DOHH2 (cell line): ENCODE results near the gene B4GALT5.

Source experiments
- H3F3A ChIP-seq: fragments of 200-600 bp; sonication (generic), shearing (Covaris generic); 2 replicates; pipeline ENCODE4 v1.6.0; 2016; ENCODE audit warnings: antibody characterized with exemption, mild to moderate bottlenecking; ENCODE audit not compliant: control insufficient read depth, insufficient read depth
- H3K27ac ChIP-seq: fragments of 200-600 bp; sonication (generic); 2 replicates; pipeline ENCODE4 v1.5.1; 2014; ENCODE audit warnings: low read depth, mild to moderate bottlenecking, low read length, moderate library complexity
- H3K27me3 ChIP-seq: fragments of 200-600 bp; sonication (generic); 2 replicates; pipeline ENCODE4 v1.6.1; 2014; ENCODE audit warnings: mild to moderate bottlenecking, low read length, mixed read lengths; ENCODE audit not compliant: control insufficient read depth
- H3K36me3 ChIP-seq: fragments of 200-600 bp; sonication (generic); 2 replicates; pipeline ENCODE4 v1.6.1; 2014; ENCODE audit warnings: mild to moderate bottlenecking, low read length, moderate library complexity, mixed read lengths; ENCODE audit not compliant: control insufficient read depth
- H3K4me1 ChIP-seq: fragments of 200-600 bp; sonication (generic); 2 replicates; pipeline ENCODE4 v1.6.1; 2014; ENCODE audit warnings: mild to moderate bottlenecking, low read length, mixed read lengths; ENCODE audit not compliant: control insufficient read depth
- H3K4me2 ChIP-seq: fragments of 200-600 bp; sonication (generic); 2 replicates; pipeline ENCODE4 v1.6.0; 2014; ENCODE audit warnings: mild to moderate bottlenecking, low read length, moderate library complexity
- H3K4me3 ChIP-seq: fragments of 200-600 bp; sonication (generic); 2 replicates; pipeline ENCODE4 v1.5.1; 2014; ENCODE audit warnings: mild to moderate bottlenecking, low read length, mixed read lengths
- H3K79me2 ChIP-seq: fragments of 200-600 bp; sonication (generic); 2 replicates; pipeline ENCODE4 v1.6.1; 2014; ENCODE audit warnings: mild to moderate bottlenecking, low read length, mixed read lengths; ENCODE audit not compliant: control insufficient read depth
- H3K9me2 ChIP-seq: fragments of 200-600 bp; sonication (generic); replicated peaks from 2 replicates; pipeline ENCODE4 v1.6.1; 2014; ENCODE audit warnings: mild to moderate bottlenecking, low read length, mixed read lengths; ENCODE audit not compliant: control insufficient read depth
- H3K9me3 ChIP-seq: fragments of 200-600 bp; sonication (generic); 2 replicates; pipeline ENCODE4 v1.6.1; 2014; ENCODE audit warnings: antibody characterized with exemption, low read length, mixed read lengths; ENCODE audit not compliant: control insufficient read depth, insufficient read depth
- H4K20me1 ChIP-seq: fragments of 200-600 bp; sonication (generic); 2 replicates; pipeline ENCODE4 v1.6.0; 2014; ENCODE audit warnings: low read depth, mild to moderate bottlenecking, antibody characterized with exemption, low read length, moderate library complexity; ENCODE audit not compliant: control insufficient read depth, insufficient read depth
- EZH2phosphoT487 ChIP-seq: fragments of 200-600 bp; sonication (generic); IDR thresholded peaks from 2 replicates; pipeline ENCODE4 v1.6.1; 2017; ENCODE audit warnings: borderline replicate concordance, mild to moderate bottlenecking, antibody characterized with exemption, low read length, moderate library complexity, mixed read lengths
- TF ChIP-seq, protein P1 (sequence below): fragments of 200-600 bp; sonication (generic); IDR thresholded peaks from one replicate; pipeline ENCODE4 v1.5.1; 2014; ENCODE audit warnings: antibody characterized with exemption, mild to moderate bottlenecking, low read depth, low read length; ENCODE audit not compliant: poor library complexity, severe bottlenecking

The B4GALT5 gene

DNA sequence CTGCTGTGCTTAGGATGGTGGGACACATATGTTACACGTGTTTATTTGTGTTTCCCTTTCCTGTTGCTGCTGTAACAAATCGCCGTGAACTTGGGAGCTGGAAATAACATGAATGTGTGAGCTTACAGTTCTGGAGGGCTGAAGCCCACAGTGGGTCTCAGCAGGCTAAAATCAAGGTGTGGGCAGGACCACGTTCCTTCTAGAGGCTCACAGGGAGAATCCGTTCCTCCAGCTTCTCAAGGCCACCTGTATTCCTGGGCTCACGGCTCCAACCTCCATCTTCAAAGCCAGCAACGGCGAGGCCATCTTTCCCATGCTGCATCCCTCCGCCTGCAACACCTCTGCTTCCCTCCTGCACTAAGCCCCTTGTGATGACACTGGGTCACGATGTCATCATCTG lies 118.3 kb downstream of the B4GALT5 start:
- H3K4me2 ChIP-seq, result no peak overlapping the region
- H4K20me1 ChIP-seq, result no peaks in the 10 kb centered on the region
- H3F3A ChIP-seq, result no peaks in the 10 kb centered on the region
- H3K9me2 ChIP-seq, result no peaks in the 10 kb centered on the region
- no peaks in the 10 kb centered on the region for H3K36me3 ChIP-seq
- peaks cover 2% of the 10 kb centered on the region; the same call in 1 of the 2 replicates for H3K27me3 ChIP-seq
- H3K27ac ChIP-seq, result no peak overlapping the region
- H3K4me3 ChIP-seq, result no peak overlapping the region
- H3K79me2 ChIP-seq, result no peaks in the 10 kb centered on the region
- no peaks in the 10 kb centered on the region for H3K9me3 ChIP-seq
- TF ChIP-seq, protein P1, sequence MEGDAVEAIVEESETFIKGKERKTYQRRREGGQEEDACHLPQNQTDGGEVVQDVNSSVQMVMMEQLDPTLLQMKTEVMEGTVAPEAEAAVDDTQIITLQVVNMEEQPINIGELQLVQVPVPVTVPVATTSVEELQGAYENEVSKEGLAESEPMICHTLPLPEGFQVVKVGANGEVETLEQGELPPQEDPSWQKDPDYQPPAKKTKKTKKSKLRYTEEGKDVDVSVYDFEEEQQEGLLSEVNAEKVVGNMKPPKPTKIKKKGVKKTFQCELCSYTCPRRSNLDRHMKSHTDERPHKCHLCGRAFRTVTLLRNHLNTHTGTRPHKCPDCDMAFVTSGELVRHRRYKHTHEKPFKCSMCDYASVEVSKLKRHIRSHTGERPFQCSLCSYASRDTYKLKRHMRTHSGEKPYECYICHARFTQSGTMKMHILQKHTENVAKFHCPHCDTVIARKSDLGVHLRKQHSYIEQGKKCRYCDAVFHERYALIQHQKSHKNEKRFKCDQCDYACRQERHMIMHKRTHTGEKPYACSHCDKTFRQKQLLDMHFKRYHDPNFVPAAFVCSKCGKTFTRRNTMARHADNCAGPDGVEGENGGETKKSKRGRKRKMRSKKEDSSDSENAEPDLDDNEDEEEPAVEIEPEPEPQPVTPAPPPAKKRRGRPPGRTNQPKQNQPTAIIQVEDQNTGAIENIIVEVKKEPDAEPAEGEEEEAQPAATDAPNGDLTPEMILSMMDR, result no peak
- TF ChIP-seq EZH2phosphoT487, result no peak
- H3K4me1 ChIP-seq, result peaks cover 28% of the 10 kb centered on the region

DNA sequence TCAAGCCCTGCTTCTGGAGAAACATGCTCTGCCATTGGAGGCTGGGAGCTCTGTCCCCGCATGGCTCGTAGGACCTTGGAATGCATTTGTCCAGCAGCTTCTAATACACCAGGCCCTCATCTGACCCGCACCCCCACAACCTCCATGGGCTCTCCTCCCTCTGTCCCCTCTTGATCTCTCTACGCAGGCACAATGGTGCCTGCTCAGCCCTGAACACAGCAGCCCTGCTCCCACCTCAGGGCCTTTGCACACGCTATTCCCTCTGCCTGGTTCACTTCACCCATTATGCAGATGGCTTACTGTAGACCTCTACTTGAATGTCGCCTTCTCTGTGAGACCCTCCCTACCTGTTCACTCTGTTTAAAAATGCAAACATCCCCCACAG lies 118.8 kb downstream of the B4GALT5 start:
- H3K9me2 ChIP-seq, result no peaks in the 10 kb centered on the region
- no peak for TF ChIP-seq EZH2phosphoT487
- TF ChIP-seq, protein P1, result no peak
- no peak overlapping the region for H3K4me2 ChIP-seq
- H3K4me1 ChIP-seq, result peaks cover 32% of the 10 kb centered on the region
- no peak overlapping the region for H3K4me3 ChIP-seq
- no peaks in the 10 kb centered on the region for H3K36me3 ChIP-seq
- no peaks in the 10 kb centered on the region for H3K9me3 ChIP-seq
- H3K27ac ChIP-seq, result no peak overlapping the region
- no peaks in the 10 kb centered on the region for H3K79me2 ChIP-seq
- H4K20me1 ChIP-seq, result no peaks in the 10 kb centered on the region
- no peaks in the 10 kb centered on the region for H3F3A ChIP-seq
- peaks cover 2% of the 10 kb centered on the region; the same call in 1 of the 2 replicates for H3K27me3 ChIP-seq

- Histone ChIP-seq H3K79me2 (no peaks in the 10 kb centered on the region), H3K9me2 (no peaks in the 10 kb centered on the region), H3K9me3 (no peaks in the 10 kb centered on the region), H3K4me2 (no peak overlapping the region), H3K4me1 (peaks cover 33% of the 10 kb centered on the region), H3K4me3 (no peak overlapping the region), H3K27me3 (peaks cover 2% of the 10 kb centered on the region; the same call in 1 of the 2 replicates), H4K20me1 (no peaks in the 10 kb centered on the region), H3K27ac (no peak overlapping the region), H3F3A (no peaks in the 10 kb centered on the region), H3K36me3 (no peaks in the 10 kb centered on the region)
- TF ChIP-seq EZH2phosphoT487, result no peak
- TF ChIP-seq, protein P1, result no peak
Observed at GRCh38 chr20:49594143-49594930, 119.3 kb downstream of the B4GALT5 start.
